CD4-positive, CD25-positive, alpha-beta regulatory T cell (primary cell): Measurements from ENCODE around the gene IGFBP6. TPM values are rescaled to one million over a fixed set of nuclear protein-coding genes. Genes with fewer than 3 reads are reported as not detected.

Experiments used
- ATAC-seq, 2 donors: fragments of 150-1000 bp; cut with Tn5 transposase; one replicate each; pipeline ENCODE4 v1.10.0; 2021; ENCODE audit warnings: low read depth in 2 of 2, moderate number of reproducible peaks in 2 of 2, moderate library complexity in 1 of 2
- DNase-seq, 3 donors: peaks; one replicate each; pipeline versions ENCODE4 v3.0.0 to v3.0.0-alpha.2; 2012 to 2022; ENCODE audit warnings: mixed read lengths in 1 of 3
- H3K27ac ChIP-seq: one replicate; pipeline ENCODE4 v1.7.0; 2013; ENCODE audit warnings: mild to moderate bottlenecking, low read length; ENCODE audit not compliant: insufficient read depth, poor library complexity, severe bottlenecking
- H3K27me3 ChIP-seq: one replicate; pipeline ENCODE4 v1.7.0; 2013; ENCODE audit warnings: low read length; ENCODE audit not compliant: control insufficient read depth, insufficient read depth
- H3K36me3 ChIP-seq: one replicate; pipeline ENCODE4 v1.7.0; 2013; ENCODE audit warnings: mild to moderate bottlenecking, low read length, moderate library complexity; ENCODE audit not compliant: control insufficient read depth, insufficient read depth
- H3K4me1 ChIP-seq: 2 replicates; pipeline ENCODE4 v1.7.0; 2013; ENCODE audit warnings: mild to moderate bottlenecking, low read length; ENCODE audit not compliant: insufficient read depth, control insufficient read depth, poor library complexity, severe bottlenecking
- H3K4me3 ChIP-seq: one replicate; pipeline ENCODE4 v1.7.0; 2013; ENCODE audit warnings: low read depth, mild to moderate bottlenecking, low read length, moderate library complexity
- H3K9me3 ChIP-seq, 2 experiments: 1 replicate in 1 of 2; 2 replicates in 1 of 2; pipeline ENCODE4 v1.7.0; 2013; ENCODE audit warnings: low read length in 2 of 2, mild to moderate bottlenecking in 1 of 2, moderate library complexity in 1 of 2; ENCODE audit not compliant: control insufficient read depth in 2 of 2
- H3K27ac Mint-ChIP-seq, 3 donors: one replicate each; pipeline ENCODE4 v1.8.0; 2020 to 2022; ENCODE audit warnings: mild to moderate bottlenecking in 3 of 3, mixed read lengths in 3 of 3, moderate library complexity in 2 of 3
- H3K27me3 Mint-ChIP-seq: one replicate; pipeline ENCODE4 v1.8.0; 2022; ENCODE audit warnings: mild to moderate bottlenecking, mixed read lengths
- H3K36me3 Mint-ChIP-seq: one replicate; pipeline ENCODE4 v1.8.0; 2020; ENCODE audit warnings: mixed read lengths
- H3K4me1 Mint-ChIP-seq, 4 donors: one replicate each; pipeline ENCODE4 v1.8.0; 2020 to 2022; ENCODE audit warnings: mixed read lengths in 4 of 4, mild to moderate bottlenecking in 1 of 4
- H3K4me3 Mint-ChIP-seq, 4 donors: one replicate each; pipeline ENCODE4 v1.8.0; 2020 to 2022; ENCODE audit warnings: mild to moderate bottlenecking in 4 of 4, mixed read lengths in 4 of 4, moderate library complexity in 3 of 4
- H3K9me3 Mint-ChIP-seq, 7 donors: one replicate each; pipeline ENCODE4 v1.8.0; 2020 to 2022; ENCODE audit warnings: mixed read lengths in 7 of 7, mild to moderate bottlenecking in 3 of 7, moderate library complexity in 2 of 7
- polyA plus RNA-seq, 4 donors: library from polyadenylated mRNA; unstranded; fragments of 300-500 nt; fragmentation: Illumina TruSeq; gene quantifications; one replicate each; pipeline ENCODE4 v1.2.3, GENCODE V29; 2021
- total RNA-seq: library from RNA; stranded (reverse); gene quantifications from one replicate; pipeline ENCODE4 v1.2.3, GENCODE V29; 2022

The IGFBP6 gene
- total and polyA plus RNA-seq, 5 donors from 2014 or later = 0.84 TPM; not detected in 4

- no peaks in the 10 kb centered on the region for H3K36me3 ChIP-seq
- H3K9me3 ChIP-seq = no peaks in the 10 kb centered on the region
- H3K9me3 Mint-ChIP-seq = peaks cover 0 to 2% (median 0%) of the 10 kb centered on the region in 7 donors
- H3K27me3 Mint-ChIP-seq = peaks cover 23% of the 10 kb centered on the region
- peak overlapping the region in 2 of 4 donors; percentile 1 to 56 for H3K4me3 Mint-ChIP-seq
- H3K4me1 Mint-ChIP-seq = peaks cover 0 to 33% (median 19%) of the 10 kb centered on the region in 4 donors
- H3K36me3 Mint-ChIP-seq = no peaks in the 10 kb centered on the region
- peaks cover 20% of the 10 kb centered on the region for H3K4me1 ChIP-seq
- peaks cover 2% of the 10 kb centered on the region for H3K27me3 ChIP-seq
- no peak overlapping the region for H3K4me3 ChIP-seq
- no peak overlapping the region for H3K27ac ChIP-seq
- H3K27ac Mint-ChIP-seq = peak overlapping the region in 1 of 3 donors; percentile 11
- DNase-seq (no peak), ATAC-seq (no peak)
Observed at GRCh38 chr12:53082637-53083175, 14.8 kb upstream of the IGFBP6 start.

- Histone ChIP-seq H3K36me3 (no peaks in the 10 kb centered on the region), H3K4me1 (no peaks in the 10 kb centered on the region), H3K27me3 (peaks cover 13% of the 10 kb centered on the region), H3K9me3 (no peaks in the 10 kb centered on the region), H3K27ac (no peak overlapping the region), H3K4me3 (no peak overlapping the region)
- H3K36me3 Mint-ChIP-seq = no peaks in the 10 kb centered on the region
- peaks cover 0 to 2% (median 0%) of the 10 kb centered on the region in 4 donors for H3K4me1 Mint-ChIP-seq
- no peak overlapping the region for H3K27ac Mint-ChIP-seq
- no peaks in the 10 kb centered on the region for H3K9me3 Mint-ChIP-seq
- DNase-seq (no peak), ATAC-seq (no peak)
- no peak overlapping the region for H3K4me3 Mint-ChIP-seq
- H3K27me3 Mint-ChIP-seq = peaks cover 38% of the 10 kb centered on the region
Observed at GRCh38 chr12:53086361-53086760, 11.1 kb upstream of the IGFBP6 start.

- Histone ChIP-seq H3K4me3 (no peak overlapping the region), H3K36me3 (no peaks in the 10 kb centered on the region), H3K27me3 (peaks cover 15% of the 10 kb centered on the region), H3K4me1 (no peaks in the 10 kb centered on the region), H3K27ac (no peak overlapping the region), H3K9me3 (no peaks in the 10 kb centered on the region)
- Mint-ChIP-seq H3K9me3 (peaks cover 0 to 1% (median 0%) of the 10 kb centered on the region in 7 donors), H3K4me1 (peaks cover 0 to 2% (median 0%) of the 10 kb centered on the region in 4 donors), H3K27me3 (peaks cover 49% of the 10 kb centered on the region), H3K4me3 (no peak overlapping the region), H3K27ac (no peak overlapping the region), H3K36me3 (no peaks in the 10 kb centered on the region)
- no peak for DNase-seq
- ATAC-seq = no peak
Observed at GRCh38 chr12:53090105-53090504, 7.4 kb upstream of the IGFBP6 start.

GRCh38 chr12:53090554-53090953, 6.9 kb upstream of the IGFBP6 start:
- DNase-seq (no peak), ATAC-seq (no peak)
- Histone ChIP-seq H3K27me3 (peaks cover 15% of the 10 kb centered on the region), H3K4me1 (no peaks in the 10 kb centered on the region), H3K36me3 (no peaks in the 10 kb centered on the region), H3K27ac (no peak overlapping the region), H3K9me3 (no peaks in the 10 kb centered on the region), H3K4me3 (no peak overlapping the region)
- no peaks in the 10 kb centered on the region for H3K36me3 Mint-ChIP-seq
- H3K27ac Mint-ChIP-seq = no peak overlapping the region
- peaks cover 0 to 2% (median 0%) of the 10 kb centered on the region in 4 donors for H3K4me1 Mint-ChIP-seq
- peaks cover 48% of the 10 kb centered on the region for H3K27me3 Mint-ChIP-seq
- H3K4me3 Mint-ChIP-seq = no peak overlapping the region
- H3K9me3 Mint-ChIP-seq = peaks cover 0 to 1% (median 0%) of the 10 kb centered on the region in 7 donors

- Mint-ChIP-seq H3K4me1 (peaks cover 0 to 9% (median 1%) of the 10 kb centered on the region in 4 donors), H3K36me3 (no peaks in the 10 kb centered on the region), H3K27me3 (peaks cover 50% of the 10 kb centered on the region), H3K27ac (no peak overlapping the region), H3K9me3 (peaks cover 0 to 1% (median 0%) of the 10 kb centered on the region in 7 donors), H3K4me3 (peak overlapping the region in 1 of 4 donors; percentile 63)
- DNase-seq = no peak
- no peaks in the 10 kb centered on the region for H3K4me1 ChIP-seq
- H3K27me3 ChIP-seq = peaks cover 18% of the 10 kb centered on the region
- H3K36me3 ChIP-seq = no peaks in the 10 kb centered on the region
- ATAC-seq = no peak
- no peak overlapping the region for H3K27ac ChIP-seq
- no peaks in the 10 kb centered on the region for H3K9me3 ChIP-seq
- no peak overlapping the region for H3K4me3 ChIP-seq
Observed at GRCh38 chr12:53091756-53092155, 5.7 kb upstream of the IGFBP6 start.

- Histone ChIP-seq H3K27me3 (peaks cover 14% of the 10 kb centered on the region), H3K4me3 (no peak overlapping the region), H3K9me3 (no peaks in the 10 kb centered on the region), H3K27ac (no peak overlapping the region), H3K36me3 (no peaks in the 10 kb centered on the region), H3K4me1 (peaks cover 20% of the 10 kb centered on the region)
- H3K27ac Mint-ChIP-seq = no peak overlapping the region
- DNase-seq = no peak
- H3K36me3 Mint-ChIP-seq = no peaks in the 10 kb centered on the region
- no peak for ATAC-seq
- no peak overlapping the region for H3K4me3 Mint-ChIP-seq
- peaks cover 0 to 18% (median 11%) of the 10 kb centered on the region in 4 donors for H3K4me1 Mint-ChIP-seq
- H3K9me3 Mint-ChIP-seq = peaks cover 0 to 5% (median 0%) of the 10 kb centered on the region in 7 donors
- peaks cover 40% of the 10 kb centered on the region for H3K27me3 Mint-ChIP-seq
Observed at GRCh38 chr12:53093777-53094393, 3.6 kb upstream of the IGFBP6 start.

- no peak for DNase-seq
- H3K4me1 Mint-ChIP-seq = peaks cover 0 to 23% (median 16%) of the 10 kb centered on the region in 4 donors
- H3K27me3 Mint-ChIP-seq = peaks cover 39% of the 10 kb centered on the region
- ATAC-seq = no peak
- Histone ChIP-seq H3K4me3 (no peak overlapping the region), H3K9me3 (no peaks in the 10 kb centered on the region), H3K4me1 (peaks cover 25% of the 10 kb centered on the region), H3K27ac (no peak overlapping the region), H3K27me3 (peaks cover 14% of the 10 kb centered on the region), H3K36me3 (no peaks in the 10 kb centered on the region)
- H3K4me3 Mint-ChIP-seq = no peak overlapping the region
- H3K27ac Mint-ChIP-seq = no peak overlapping the region
- H3K36me3 Mint-ChIP-seq = no peaks in the 10 kb centered on the region
- peaks cover 0 to 5% (median 0%) of the 10 kb centered on the region in 7 donors for H3K9me3 Mint-ChIP-seq
Observed at GRCh38 chr12:53094394-53094787, 3.1 kb upstream of the IGFBP6 start.
